Activated CD4-positive, alpha-beta T cell treated with anti-CD3 and anti-CD28 coated beads, Interleukin-2, Interleukin-4, amounts not matched to agents 100 ng/mL and 50 ng/mL, durations not matched to agents 16 hours and 8 hours (primary cell): ENCODE data around the gene ZNF630.
A peak's percentile ranks its signal among the peaks of the same experiment; 100 is the strongest.
"Not testable (repeated sequence)": the region's sequence is repeated elsewhere in the genome, so short reads cannot be mapped to it uniquely, and the experiment has no call there.

ENCODE experiments used
- DNase-seq: peaks from one replicate; pipeline ENCODE4 v3.0.0-alpha.2; 2020; ENCODE audit warnings: low spot score

Gene ZNF630

DNA sequence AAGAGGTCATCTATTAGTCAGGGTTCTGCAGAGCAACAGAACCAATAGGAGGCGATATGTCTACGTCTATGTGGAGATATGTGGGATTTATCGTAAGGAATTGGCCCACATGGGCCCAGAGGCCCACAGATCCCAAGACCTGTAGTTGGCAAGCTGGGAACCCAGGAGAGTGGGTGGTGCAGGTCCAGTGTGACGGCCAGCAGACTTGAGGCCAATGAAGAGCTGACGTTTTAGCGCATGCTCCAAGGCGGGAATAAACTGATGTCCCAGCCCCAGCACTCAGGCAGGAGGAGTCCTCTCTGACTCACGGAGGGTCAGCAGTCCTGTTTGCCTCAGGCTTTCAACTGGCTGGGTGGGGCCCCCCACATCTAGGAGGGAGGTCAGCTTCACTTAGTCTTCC is 43.3 kb downstream of the ZNF630 start:
- DNase-seq, result no peak

DNA sequence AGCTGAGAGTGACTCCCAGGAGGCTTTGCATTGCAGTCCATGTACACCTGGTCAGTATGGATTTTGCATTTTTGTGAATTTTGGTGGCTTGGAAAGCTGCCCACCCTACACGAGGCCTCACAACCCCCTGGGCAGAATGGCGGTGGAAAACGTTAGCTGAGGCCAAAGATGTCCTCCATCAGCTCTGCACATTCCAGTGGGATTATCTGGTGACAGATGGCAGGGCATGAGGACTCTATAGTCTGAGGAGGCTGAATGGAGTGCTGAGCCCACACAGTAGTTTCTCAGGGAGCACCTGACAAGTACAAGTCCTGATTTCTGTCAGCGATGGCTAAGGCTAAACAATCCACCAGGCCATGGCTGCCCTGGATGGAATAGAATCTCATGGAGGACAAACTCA is 43.9 kb downstream of the ZNF630 start:
- not testable (repeated sequence) for DNase-seq

DNA sequence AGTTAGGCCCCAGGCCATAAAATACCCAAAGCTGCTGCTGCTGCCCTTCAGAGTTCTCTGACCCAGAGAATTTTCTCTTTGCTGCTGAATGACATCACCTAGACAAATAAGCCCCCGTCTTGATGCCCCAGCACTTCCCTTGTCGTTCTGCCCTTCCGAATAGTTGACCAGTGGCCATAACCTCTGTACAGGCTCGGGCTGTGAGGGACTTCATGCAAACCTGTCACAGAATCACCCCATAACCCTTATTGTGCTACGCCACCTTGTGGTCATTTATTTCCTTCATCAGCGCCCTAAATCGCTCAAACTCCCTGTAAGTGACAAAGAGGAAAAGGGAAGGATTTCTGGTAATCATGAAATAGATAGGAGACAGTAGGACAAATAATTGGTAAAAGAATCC is 45.9 kb downstream of the ZNF630 start:
- DNase-seq, result peak; percentile 54

DNA sequence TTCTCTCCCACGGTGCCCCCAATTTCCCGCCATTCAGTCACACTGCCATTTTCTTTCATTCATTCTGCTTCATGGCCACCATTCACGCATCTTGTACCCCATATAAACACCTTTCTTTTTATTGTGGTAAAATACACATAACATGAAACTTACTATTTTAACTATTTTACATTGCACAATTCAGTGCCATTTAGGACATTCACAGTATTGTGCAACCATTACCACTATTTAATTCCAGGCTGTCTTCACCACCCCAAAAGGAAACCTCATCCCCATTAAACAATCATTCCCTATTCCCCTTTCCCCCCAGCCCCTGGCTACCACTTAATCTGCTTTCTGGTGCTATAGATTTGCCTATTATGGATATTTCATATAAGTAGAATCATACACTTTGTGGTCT is 48.7 kb downstream of the ZNF630 start:
- no peak for DNase-seq

DNA sequence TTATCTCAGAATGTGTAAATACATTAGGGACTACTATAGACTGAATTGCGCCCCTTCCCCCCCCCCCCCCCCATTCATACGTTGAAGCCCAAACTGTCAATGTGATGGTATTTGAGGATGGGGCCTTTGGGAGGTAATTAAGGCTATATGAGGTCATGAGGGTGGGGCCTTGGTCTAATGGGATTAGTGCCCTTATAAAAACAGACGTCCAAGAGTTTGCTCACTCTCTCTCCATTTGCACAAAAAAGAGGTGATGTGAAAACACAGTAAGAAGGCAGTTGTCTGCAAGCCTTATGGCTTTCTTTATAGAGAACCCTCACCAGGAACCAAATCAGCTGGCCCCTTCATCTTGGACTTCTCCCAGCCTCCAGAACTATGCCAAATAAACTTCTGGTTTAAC is 49.3 kb downstream of the ZNF630 start:
- no peak for DNase-seq

DNA sequence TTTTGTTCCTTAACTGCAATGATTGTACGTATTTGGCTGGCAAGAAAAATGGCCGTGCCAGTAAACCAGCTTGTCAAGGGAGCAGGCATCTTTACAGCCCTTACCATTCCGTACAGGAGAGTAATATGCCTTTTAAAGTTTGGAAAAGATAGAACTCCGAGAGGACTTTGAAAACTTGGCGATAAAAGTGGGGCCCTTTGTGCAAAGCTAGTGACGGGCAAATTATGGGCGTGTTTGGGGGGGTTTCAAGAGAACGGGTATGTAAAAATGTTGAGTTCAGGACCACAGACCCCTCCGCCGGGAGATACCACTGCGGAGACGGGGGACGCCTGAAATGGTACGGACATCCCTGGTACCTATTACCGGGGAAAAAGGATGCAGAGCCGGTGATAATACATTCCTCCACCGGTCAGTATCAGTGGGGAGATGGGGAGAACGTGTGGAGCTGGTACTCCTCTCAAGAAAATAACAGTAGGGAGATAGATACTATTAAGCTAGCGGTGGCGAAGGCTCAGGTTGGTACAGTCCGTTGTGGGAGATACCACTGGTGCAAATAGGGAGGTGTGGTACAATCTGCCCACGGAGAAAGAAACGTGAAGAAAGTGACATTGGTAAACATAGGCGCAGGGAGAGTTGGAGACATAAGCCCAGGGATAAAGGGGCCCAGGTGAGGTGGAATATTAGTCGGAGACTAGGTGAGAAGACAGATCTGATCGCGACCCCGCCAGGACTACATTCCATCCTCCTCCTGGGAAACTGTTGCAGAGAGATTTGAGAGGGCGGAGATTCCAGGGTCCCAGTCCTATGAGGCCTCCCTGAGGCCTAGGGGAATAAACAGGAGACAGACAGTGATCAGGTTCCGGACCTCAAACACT is 50.2 kb downstream of the ZNF630 start:
- peak; percentile 33 for DNase-seq

DNA sequence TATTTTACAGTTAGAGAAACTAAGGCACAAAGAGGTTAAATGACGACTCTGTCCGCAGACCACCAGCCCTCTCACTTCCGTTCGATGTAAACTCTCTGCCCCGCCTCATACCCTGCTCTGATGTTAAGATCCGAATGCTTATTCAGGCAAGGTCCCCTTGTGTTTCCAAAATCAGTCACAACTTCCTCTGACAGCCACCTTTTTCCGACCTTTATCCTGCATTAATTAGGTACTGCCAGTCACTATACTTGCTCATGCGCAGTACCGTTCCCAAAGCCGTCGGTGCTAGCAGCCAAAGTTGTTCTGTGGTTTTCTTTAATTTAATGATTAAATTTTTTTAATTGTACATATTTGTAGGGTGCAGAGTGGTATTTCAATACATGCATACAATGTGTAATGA is 51.0 kb downstream of the ZNF630 start:
- DNase-seq, result not testable (repeated sequence)

DNA sequence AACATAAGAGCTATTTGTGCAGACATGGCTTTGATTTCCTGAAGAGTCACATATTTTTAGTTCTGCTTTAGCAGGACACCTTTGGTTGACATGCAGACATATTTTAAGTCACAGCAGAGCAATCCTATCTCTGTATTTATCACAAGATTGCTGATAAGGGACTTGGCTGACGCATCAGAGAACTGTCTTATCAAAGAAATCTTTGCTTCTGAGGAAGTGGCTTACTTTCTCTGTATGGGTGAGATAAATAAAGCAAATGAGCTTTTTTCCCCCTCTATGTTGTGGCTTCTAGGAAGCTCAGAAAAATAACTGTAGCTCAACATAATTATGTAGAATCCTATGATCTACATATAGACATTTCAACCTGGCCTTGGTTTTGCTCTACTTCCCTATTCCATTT is 51.5 kb downstream of the ZNF630 start:
- DNase-seq, result not testable (repeated sequence)

DNA sequence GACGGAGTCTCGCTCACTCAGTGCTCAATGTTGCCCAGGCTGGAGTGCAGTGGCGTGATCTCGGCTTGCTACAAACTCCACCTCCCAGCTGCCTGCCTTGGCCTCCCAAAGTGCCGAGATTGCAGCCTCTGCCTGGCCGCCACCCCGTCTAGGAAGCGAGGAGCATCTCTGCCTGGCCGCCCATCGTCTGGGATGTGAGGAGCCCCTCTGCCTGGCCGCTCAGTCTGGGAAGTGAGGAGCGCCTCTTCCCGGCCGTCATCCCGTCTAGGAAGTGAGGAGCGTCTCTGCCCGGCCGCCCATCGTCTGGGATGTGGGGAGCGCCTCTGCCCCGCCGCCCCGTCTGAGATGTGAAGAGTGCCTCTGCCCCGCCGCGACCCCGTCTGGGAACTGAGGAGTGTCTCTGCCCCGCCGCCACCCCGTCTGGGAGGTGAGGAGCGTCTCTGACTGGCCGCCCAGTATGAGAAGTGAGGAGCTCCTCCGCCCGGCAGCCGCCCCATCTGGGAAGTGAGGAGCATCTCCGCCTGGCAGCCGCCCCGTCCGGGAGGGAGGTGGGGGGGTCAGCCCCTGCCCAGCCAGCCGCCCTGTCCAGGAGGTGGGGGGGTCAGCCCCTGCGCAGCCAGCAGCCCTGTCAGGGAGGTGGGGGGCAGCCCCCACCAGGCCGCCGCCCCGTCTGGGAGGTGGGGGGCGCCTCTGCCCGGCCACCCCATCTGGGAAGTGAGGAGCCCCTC is 54.7 kb downstream of the ZNF630 start:
- DNase-seq, result not testable (repeated sequence)

DNA sequence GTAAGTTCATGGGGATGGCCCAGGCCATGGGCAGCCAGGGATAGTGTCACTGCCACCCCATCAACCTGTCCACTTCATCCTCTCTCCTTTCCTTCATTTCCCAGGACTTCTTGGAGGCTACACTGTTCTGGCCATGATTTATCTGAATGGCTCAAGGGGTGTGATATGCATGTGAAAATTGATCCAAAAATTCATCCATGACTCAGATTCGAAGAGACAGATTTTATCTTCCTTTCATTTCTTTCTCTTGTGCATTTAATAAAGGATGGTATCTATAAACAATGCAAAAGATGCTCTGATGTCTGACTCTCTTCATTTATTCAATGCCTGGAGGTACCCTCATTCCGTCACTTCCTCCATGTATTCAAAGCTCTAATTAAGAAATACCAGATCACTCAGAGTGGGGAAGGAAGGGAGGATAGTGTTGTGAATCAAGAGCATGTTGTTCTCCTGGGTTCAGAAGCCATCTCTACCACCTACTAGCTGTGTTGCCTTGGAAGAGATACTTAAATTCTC is 61.9 kb downstream of the ZNF630 start:
- not testable (repeated sequence) for DNase-seq
